Activated CD4-positive, alpha-beta T cell treated with anti-CD3 and anti-CD28 coated beads, Interleukin-2, amount 10 ng/mL, durations not matched to agents 7 days and 5 days (primary cell): ENCODE results near the gene RPL6. TPM values are rescaled to one million over a fixed set of nuclear protein-coding genes. Genes with fewer than 3 reads are reported as not detected.
"Not testable (repeated sequence)": the region's sequence is repeated elsewhere in the genome, so short reads cannot be mapped to it uniquely, and the experiment has no call there.

Experiments
- CTCF ChIA-PET: fragments of 350-600 bp; sonication (Branson Sonifier 250); formaldehyde crosslinking; loops from one replicate; lab custom pipeline; 2021; ENCODE audit warnings: antibody characterized with exemption; lab: Charles Lee
- POLR2A ChIA-PET: fragments of 350-600 bp; sonication (Branson Sonifier 250); formaldehyde crosslinking; loops from one replicate; lab custom pipeline; 2021; ENCODE audit warnings: antibody characterized with exemption; lab: Charles Lee
- DNase-seq: peaks from one replicate; pipeline ENCODE4 v3.0.0-alpha.2; 2020
- H3K27ac Mint-ChIP-seq: one replicate; pipeline ENCODE4 v1.8.0; 2021; ENCODE audit warnings: mild to moderate bottlenecking, moderate library complexity, mixed read lengths
- H3K27me3 Mint-ChIP-seq: one replicate; pipeline ENCODE4 v1.8.0; 2021; ENCODE audit warnings: mixed read lengths
- H3K36me3 Mint-ChIP-seq: one replicate; pipeline ENCODE4 v1.8.0; 2021; ENCODE audit warnings: low read depth, mixed read lengths
- H3K4me1 Mint-ChIP-seq: one replicate; pipeline ENCODE4 v1.8.0; 2021; ENCODE audit warnings: mixed read lengths
- H3K4me3 Mint-ChIP-seq: one replicate; pipeline ENCODE4 v1.8.0; 2021; ENCODE audit warnings: mild to moderate bottlenecking, moderate library complexity, mixed read lengths
- H3K9me3 Mint-ChIP-seq: one replicate; pipeline ENCODE4 v1.8.0; 2021; ENCODE audit warnings: mixed read lengths
- total RNA-seq, 2 experiments: library from RNA; stranded (reverse); gene quantifications; one replicate each; pipeline ENCODE4 v1.2.3, GENCODE V29; 2021

Gene RPL6
- total RNA-seq, 2 experiments from 2014 or later: 1,236 to 1,343 TPM

GRCh38 chr12:112415457-112415856 is 6.1 kb upstream of the RPL6 start:
- CTCF ChIA-PET: interaction anchor here (0.6 to 1.4 kb wide), 2 partner anchors 13 to 29 kb away, joined by 4 to 5 read pairs; no protein-coding TSS in a partner anchor

GRCh38 chr12:112413855-112414625 is 4.6 kb upstream of the RPL6 start:
- H3K27me3 Mint-ChIP-seq: no peaks in the 10 kb centered on the region
- no peak for DNase-seq
- ChIA-PET POLR2A (no interaction called here), CTCF (interaction anchor here (0.6 to 1.4 kb wide), 2 partner anchors 27 to 379 kb away, joined by 4 to 6 read pairs; no protein-coding TSS in a partner anchor)
- no peak overlapping the region for H3K4me3 Mint-ChIP-seq
- H3K4me1 Mint-ChIP-seq: peaks cover 22% of the 10 kb centered on the region
- no peaks in the 10 kb centered on the region for H3K9me3 Mint-ChIP-seq
- H3K36me3 Mint-ChIP-seq: peaks cover 3% of the 10 kb centered on the region
- no peak overlapping the region for H3K27ac Mint-ChIP-seq

More at GRCh38 chr12:112415457-112415856, 6.1 kb upstream of the RPL6 start:
- H3K4me3 Mint-ChIP-seq, H3K9me3 Mint-ChIP-seq, H3K27me3 Mint-ChIP-seq, DNase-seq, H3K27ac Mint-ChIP-seq, POLR2A ChIA-PET, H3K36me3 Mint-ChIP-seq: not testable (repeated sequence)
- H3K4me1 Mint-ChIP-seq: peaks cover 27% of the 10 kb centered on the region

DNA sequence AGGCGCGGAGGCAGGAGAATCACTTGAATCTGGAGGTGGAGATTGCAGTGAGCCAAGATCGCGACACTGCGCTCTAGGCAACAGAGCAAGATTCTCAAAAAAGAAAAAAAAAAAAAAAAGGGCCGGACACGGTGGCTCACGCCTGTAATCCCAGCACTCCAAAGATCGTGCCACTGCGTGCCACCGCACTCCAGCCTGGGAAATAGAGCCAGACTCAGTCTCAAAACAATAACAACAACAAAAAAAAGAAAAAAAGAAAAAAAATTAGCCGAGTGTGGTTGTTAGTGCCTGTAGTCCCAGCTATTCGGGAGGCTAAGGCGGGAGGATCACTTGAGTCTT is 470 bp upstream of the RPL6 start:
- Mint-ChIP-seq H3K4me3 (peak overlapping the region; percentile 100), H3K4me1 (peaks cover 40% of the 10 kb centered on the region), H3K9me3 (no peaks in the 10 kb centered on the region), H3K27me3 (no peaks in the 10 kb centered on the region), H3K36me3 (peaks cover 41% of the 10 kb centered on the region), H3K27ac (peak overlapping the region; percentile 100)
- ChIA-PET CTCF (interaction anchor here (0.6 to 0.9 kb wide), 5 partner anchors 8 to 1132 kb away, joined by 3 to 4 read pairs (median 3); no protein-coding TSS in a partner anchor), POLR2A (no interaction called here)
- DNase-seq: no peak

DNA sequence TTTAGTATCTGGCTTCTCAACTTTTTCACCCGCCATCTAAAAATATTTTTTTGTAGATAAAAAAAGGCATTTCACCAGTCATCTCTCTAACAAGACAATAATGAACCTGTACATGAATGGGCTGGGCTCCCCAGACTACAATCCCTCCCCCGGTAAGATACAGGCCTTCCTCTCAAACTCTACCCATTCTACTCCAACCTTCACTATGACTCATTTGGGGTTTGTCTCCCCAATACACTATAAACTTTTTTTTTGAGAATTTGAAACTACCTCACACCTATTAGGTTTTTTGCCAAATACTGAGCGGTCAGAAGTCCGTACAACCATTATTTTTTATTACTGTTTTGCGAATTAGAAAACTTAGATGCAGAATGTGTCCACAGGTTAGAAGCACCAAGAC is 784 bp downstream of the RPL6 start:
- ChIA-PET POLR2A (no interaction called here), CTCF (no interaction called here)
- DNase-seq: peak; percentile 21
- Mint-ChIP-seq H3K36me3 (peaks cover 46% of the 10 kb centered on the region), H3K27me3 (no peaks in the 10 kb centered on the region), H3K27ac (peak overlapping the region; percentile 100), H3K4me1 (peaks cover 40% of the 10 kb centered on the region), H3K4me3 (peak overlapping the region; percentile 100), H3K9me3 (no peaks in the 10 kb centered on the region)

- Mint-ChIP-seq H3K27ac (peak overlapping the region; percentile 100), H3K36me3 (peaks cover 46% of the 10 kb centered on the region), H3K4me3 (peak overlapping the region; percentile 100), H3K4me1 (peaks cover 40% of the 10 kb centered on the region)
- H3K9me3 Mint-ChIP-seq, CTCF ChIA-PET, H3K27me3 Mint-ChIP-seq, POLR2A ChIA-PET, DNase-seq: not testable (repeated sequence)
Observed at GRCh38 chr12:112407683-112408082, 1.7 kb downstream of the RPL6 start.

DNA sequence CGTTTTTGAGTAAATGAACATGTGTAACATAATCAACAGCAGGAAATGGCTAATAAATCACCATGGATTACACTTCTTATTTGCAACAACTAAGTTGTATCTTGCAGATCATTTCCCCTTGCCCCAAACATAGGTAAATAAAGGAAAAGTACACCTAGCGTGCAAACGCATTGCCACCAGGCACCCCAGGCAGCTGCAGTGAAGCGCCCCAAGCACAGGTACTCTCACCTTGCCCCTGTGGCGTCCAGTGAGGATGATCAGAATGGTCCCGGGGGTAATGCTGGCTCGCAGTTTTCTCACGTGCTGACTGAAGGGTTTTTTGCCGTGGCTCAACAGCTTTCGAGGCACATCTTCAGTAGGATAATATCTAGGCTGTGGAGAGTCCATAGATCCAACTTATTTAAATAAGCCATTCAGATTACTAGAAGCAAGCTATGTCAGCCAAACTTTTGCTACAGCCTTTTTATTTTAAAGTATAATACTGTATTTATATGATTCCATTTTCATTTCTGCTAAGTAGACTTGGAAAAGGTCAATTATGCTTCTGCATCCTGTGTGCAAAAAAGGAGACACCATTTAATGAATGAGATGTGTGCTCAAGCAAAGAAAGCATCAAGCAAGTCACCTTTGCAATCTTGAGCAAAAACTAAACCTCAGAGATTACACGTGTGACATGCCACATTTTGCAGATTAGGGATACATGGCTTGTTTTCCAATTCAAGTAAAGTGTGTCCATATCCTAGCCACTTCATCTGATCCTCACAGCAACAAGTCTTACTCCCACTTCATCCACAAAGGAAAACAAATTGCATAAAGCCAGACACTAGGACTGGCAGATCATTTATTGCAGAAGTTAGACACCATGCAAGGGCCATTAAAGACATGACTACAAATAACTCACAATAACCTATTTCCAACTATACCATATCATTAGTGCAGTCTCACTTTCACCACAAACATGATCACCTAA is 2.6 kb downstream of the RPL6 start:
- no peaks in the 10 kb centered on the region for H3K27me3 Mint-ChIP-seq
- ChIA-PET CTCF (no interaction called here), POLR2A (no interaction called here)
- DNase-seq: no peak
- no peaks in the 10 kb centered on the region for H3K9me3 Mint-ChIP-seq
- peak overlapping the region; percentile 57 for H3K27ac Mint-ChIP-seq
- peaks cover 46% of the 10 kb centered on the region for H3K36me3 Mint-ChIP-seq
- peaks cover 40% of the 10 kb centered on the region for H3K4me1 Mint-ChIP-seq
- peak overlapping the region; percentile 100 for H3K4me3 Mint-ChIP-seq

GRCh38 chr12:112401903-112402498 is 7.4 kb downstream of the RPL6 start:
- H3K9me3 Mint-ChIP-seq: no peaks in the 10 kb centered on the region
- CTCF ChIA-PET: interaction anchor here (0.5 to 1.6 kb wide), 3 partner anchors 9 to 327 kb away, joined by 3 to 6 read pairs (median 4); no protein-coding TSS in a partner anchor
- POLR2A ChIA-PET: no interaction called here
- H3K27me3 Mint-ChIP-seq: no peaks in the 10 kb centered on the region
- no peak for DNase-seq
- H3K27ac Mint-ChIP-seq: no peak overlapping the region
- H3K4me3 Mint-ChIP-seq: no peak overlapping the region
- H3K4me1 Mint-ChIP-seq: peaks cover 8% of the 10 kb centered on the region
- H3K36me3 Mint-ChIP-seq: peaks cover 25% of the 10 kb centered on the region

GRCh38 chr12:112401054-112401453 is 8.4 kb downstream of the RPL6 start:
- Mint-ChIP-seq H3K9me3 (no peaks in the 10 kb centered on the region), H3K4me1 (peaks cover 2% of the 10 kb centered on the region), H3K27me3 (no peaks in the 10 kb centered on the region), H3K27ac (no peak overlapping the region), H3K4me3 (no peak overlapping the region), H3K36me3 (peaks cover 17% of the 10 kb centered on the region)
- ChIA-PET POLR2A (no interaction called here), CTCF (interaction anchor here (0.7 to 1.6 kb wide), 3 partner anchors 10 to 69 kb away, joined by 3 to 4 read pairs (median 3); no protein-coding TSS in a partner anchor)
- no peak for DNase-seq

GRCh38 chr12:112393328-112393727 is 16.1 kb downstream of the RPL6 start:
- peaks cover 9% of the 10 kb centered on the region for H3K27me3 Mint-ChIP-seq
- no peak overlapping the region for H3K4me3 Mint-ChIP-seq
- H3K4me1 Mint-ChIP-seq: no peaks in the 10 kb centered on the region
- ChIA-PET POLR2A (interaction anchor here (0.6 kb wide), 1 partner anchor 45 kb away, joined by 3 read pairs; no protein-coding TSS in a partner anchor), CTCF (interaction anchor here (0.6 kb wide), 2 partner anchors 37 to 53 kb away, joined by 3 read pairs; no protein-coding TSS in a partner anchor)
- DNase-seq: no peak
- no peaks in the 10 kb centered on the region for H3K36me3 Mint-ChIP-seq
- H3K9me3 Mint-ChIP-seq: peaks cover 3% of the 10 kb centered on the region
- no peak overlapping the region for H3K27ac Mint-ChIP-seq

GRCh38 chr12:112389922-112390654 is 19.3 kb downstream of the RPL6 start:
- H3K4me3 Mint-ChIP-seq, H3K9me3 Mint-ChIP-seq, DNase-seq, CTCF ChIA-PET, H3K27ac Mint-ChIP-seq, H3K36me3 Mint-ChIP-seq, POLR2A ChIA-PET: not testable (repeated sequence)
- Mint-ChIP-seq H3K4me1 (peaks cover 12% of the 10 kb centered on the region), H3K27me3 (peaks cover 12% of the 10 kb centered on the region)

DNA sequence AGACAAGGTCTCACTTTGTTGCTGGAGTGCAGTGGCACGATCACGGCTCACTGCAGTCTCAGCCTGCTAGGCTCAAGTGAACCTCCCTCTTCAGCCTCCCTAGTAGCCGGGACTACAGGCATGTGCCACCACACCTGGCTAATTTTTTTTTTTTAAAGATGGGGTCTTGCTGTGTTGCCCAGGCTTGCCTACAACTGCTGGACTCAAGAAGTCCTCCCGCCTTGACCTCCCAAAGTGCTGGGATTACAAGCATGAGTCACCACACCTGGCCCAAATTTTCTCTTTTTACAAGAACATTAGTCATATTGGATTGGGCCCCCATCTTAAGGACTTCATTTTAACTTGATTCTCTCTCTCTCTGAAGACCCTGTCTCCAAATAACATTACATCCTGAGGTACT is 20.2 kb downstream of the RPL6 start:
- H3K4me3 Mint-ChIP-seq: no peak overlapping the region
- no peaks in the 10 kb centered on the region for H3K9me3 Mint-ChIP-seq
- H3K36me3 Mint-ChIP-seq: no peaks in the 10 kb centered on the region
- ChIA-PET POLR2A (no interaction called here), CTCF (interaction anchor here (6.0 kb wide), 1 partner anchor 191 kb away, joined by 37 read pairs; no protein-coding TSS in a partner anchor)
- no peak for DNase-seq
- peak overlapping the region; percentile 19 for H3K27ac Mint-ChIP-seq
- H3K4me1 Mint-ChIP-seq: peaks cover 12% of the 10 kb centered on the region
- peaks cover 12% of the 10 kb centered on the region for H3K27me3 Mint-ChIP-seq
